ENCODE measurements around the gene FAM240B. TPM values are rescaled to one million over a fixed set of nuclear protein-coding genes. Genes with fewer than 3 reads are reported as not detected.

FAM240B gene
- total RNA-seq, 1 experiment from 2014 or later, result not detected

DNA sequence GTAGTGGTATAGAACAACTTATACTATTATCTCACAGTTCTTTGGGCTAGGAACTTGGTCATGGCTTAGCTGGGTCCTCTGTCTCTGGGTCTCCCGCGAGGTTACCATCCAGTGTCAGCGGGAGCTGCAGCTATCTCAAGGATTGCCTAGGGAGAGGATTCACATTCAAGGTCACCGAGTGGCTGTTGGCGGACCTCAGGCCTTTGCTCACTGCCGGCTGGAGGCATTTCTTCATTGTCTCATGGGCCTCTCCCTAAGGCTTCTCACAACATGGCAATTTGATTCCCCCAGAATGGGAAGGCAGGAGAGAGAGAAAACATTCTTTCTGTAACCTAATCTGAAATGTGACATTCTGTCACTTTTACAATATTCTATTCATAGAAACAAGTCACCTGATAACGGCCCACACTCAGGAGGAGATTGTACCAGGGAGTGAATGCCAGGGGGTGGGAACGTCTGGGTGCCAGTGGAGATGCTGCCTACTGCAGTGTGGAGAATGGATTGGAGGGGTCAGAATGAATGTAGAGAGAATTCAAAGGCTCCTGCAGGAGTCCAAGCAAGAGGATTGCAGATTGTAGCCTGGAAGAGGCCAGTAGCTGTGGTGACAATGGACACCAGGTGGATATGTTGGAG is 70.1 kb downstream of the FAM240B start:
- Histone ChIP-seq H4K5ac (ENCODE audit: insufficient read length, low read depth, low read length) (no peak overlapping the region), H3K23ac (ENCODE audit: insufficient read length, low read depth, low read length) (no peak overlapping the region), H2BK12ac (ENCODE audit: insufficient read length, low read depth, low read length) (no peak overlapping the region), H3K9ac (ENCODE audit: extremely low read depth, insufficient read length, low read length) (no peak overlapping the region), H2BK120ac (ENCODE audit: low read depth, low read length, poor library complexity, severe bottlenecking) (no peak overlapping the region), H3K23me2 (ENCODE audit: insufficient read length, low read depth, low read length, poor library complexity, severe bottlenecking) (no peaks in the 10 kb centered on the region), H3K27ac (ENCODE audit: insufficient read length, low read depth, low read length) (no peak overlapping the region), H4K20me1 (ENCODE audit: control insufficient read depth, insufficient read depth, insufficient read length) (no peaks in the 10 kb centered on the region), H3K18ac (ENCODE audit: insufficient read length, low read depth, low read length) (no peak overlapping the region), H3K4ac (ENCODE audit: low read depth, low read length) (no peak overlapping the region), H3K14ac (ENCODE audit: insufficient read depth, low read length) (no peak overlapping the region), H3T11ph (ENCODE audit: low read length) (no peak overlapping the region), H3K79me2 (ENCODE audit: insufficient read depth, low read length) (no peaks in the 10 kb centered on the region), H2BK20ac (ENCODE audit: low read depth, low read length, poor library complexity, severe bottlenecking) (no peak overlapping the region), H2BK15ac (ENCODE audit: low read depth, low read length) (no peak overlapping the region), H2AFZ (ENCODE audit: low read length) (no peak overlapping the region), H4K91ac (ENCODE audit: insufficient read length, low read depth, low read length) (no peak overlapping the region), H2BK5ac (ENCODE audit: insufficient read length, low read length) (no peak overlapping the region), H3K79me1 (ENCODE audit: insufficient read depth, low read depth, low read length, poor library complexity, severe bottlenecking) (no peaks in the 10 kb centered on the region), H3K56ac (ENCODE audit: insufficient read length, low read depth, low read length) (no peak overlapping the region), H2AK5ac (ENCODE audit: insufficient read length, low read length) (no peak overlapping the region), H3K4me2 (ENCODE audit: insufficient read depth, insufficient read length, low read length) (no peak overlapping the region), H3K27me3 (ENCODE audit: insufficient read depth, low read length) (no peaks in the 10 kb centered on the region), H4K8ac (replicated peaks; ENCODE audit: insufficient read length, low read depth, low read length) (no peak overlapping the region), H3K9me3 (ENCODE audit: control insufficient read depth, low read depth, low read length) (no peaks in the 10 kb centered on the region), H3K4me1 (ENCODE audit: insufficient read depth, low read length) (no peaks in the 10 kb centered on the region)
- Mint-ChIP-seq H3K4me1 (no peaks in the 10 kb centered on the region), H3K4me3 (no peak overlapping the region), H3K27me3 (ENCODE audit: low read depth) (no peaks in the 10 kb centered on the region; the same call in 1 of the 2 replicates), H3K27ac (no peak overlapping the region), H3K36me3 (ENCODE audit: insufficient read depth in 1 of 3, low read depth in 3 of 3) (no peaks in the 10 kb centered on the region; a peak in 1 of 7 replicates), H3K9me3 (peaks cover 0 to 3% of the 10 kb centered on the region in 2 experiments; a peak in 2 of 5 replicates)
- no peak for DNase-seq
- TF ChIP-seq, protein P1, sequence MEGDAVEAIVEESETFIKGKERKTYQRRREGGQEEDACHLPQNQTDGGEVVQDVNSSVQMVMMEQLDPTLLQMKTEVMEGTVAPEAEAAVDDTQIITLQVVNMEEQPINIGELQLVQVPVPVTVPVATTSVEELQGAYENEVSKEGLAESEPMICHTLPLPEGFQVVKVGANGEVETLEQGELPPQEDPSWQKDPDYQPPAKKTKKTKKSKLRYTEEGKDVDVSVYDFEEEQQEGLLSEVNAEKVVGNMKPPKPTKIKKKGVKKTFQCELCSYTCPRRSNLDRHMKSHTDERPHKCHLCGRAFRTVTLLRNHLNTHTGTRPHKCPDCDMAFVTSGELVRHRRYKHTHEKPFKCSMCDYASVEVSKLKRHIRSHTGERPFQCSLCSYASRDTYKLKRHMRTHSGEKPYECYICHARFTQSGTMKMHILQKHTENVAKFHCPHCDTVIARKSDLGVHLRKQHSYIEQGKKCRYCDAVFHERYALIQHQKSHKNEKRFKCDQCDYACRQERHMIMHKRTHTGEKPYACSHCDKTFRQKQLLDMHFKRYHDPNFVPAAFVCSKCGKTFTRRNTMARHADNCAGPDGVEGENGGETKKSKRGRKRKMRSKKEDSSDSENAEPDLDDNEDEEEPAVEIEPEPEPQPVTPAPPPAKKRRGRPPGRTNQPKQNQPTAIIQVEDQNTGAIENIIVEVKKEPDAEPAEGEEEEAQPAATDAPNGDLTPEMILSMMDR (conservative IDR thresholded peaks at IDR 0.05), result no peak
- WGBS (ENCODE audit: extremely low coverage, insufficient read length, low lambda C conversion rate), result no CpG with 5 or more reads among the region's 8 CpGs
